ENCODE measurements around the gene PTPRE.

Gene PTPRE

DNA sequence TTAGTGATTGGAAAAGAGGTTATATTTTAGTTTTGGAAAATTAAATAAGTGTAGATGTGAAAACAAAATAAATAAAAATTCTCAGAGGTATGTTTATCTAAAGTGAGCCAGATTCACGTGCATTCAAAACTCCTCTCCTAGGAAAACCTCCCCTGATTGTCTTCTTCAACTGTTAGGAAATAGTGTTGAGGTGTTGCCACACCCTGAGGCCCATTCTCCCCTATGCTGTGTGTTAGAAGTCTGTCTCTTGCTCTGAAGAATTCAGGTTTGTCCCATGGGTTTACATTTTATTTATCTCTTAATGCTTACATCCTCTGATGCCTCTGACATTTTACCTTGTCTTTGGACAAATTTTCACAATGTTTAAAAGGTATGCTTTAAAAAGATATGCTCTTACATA, 40.3 kb downstream of the PTPRE start:
- DNase-seq: no peak
- TF ChIP-seq, protein P1, sequence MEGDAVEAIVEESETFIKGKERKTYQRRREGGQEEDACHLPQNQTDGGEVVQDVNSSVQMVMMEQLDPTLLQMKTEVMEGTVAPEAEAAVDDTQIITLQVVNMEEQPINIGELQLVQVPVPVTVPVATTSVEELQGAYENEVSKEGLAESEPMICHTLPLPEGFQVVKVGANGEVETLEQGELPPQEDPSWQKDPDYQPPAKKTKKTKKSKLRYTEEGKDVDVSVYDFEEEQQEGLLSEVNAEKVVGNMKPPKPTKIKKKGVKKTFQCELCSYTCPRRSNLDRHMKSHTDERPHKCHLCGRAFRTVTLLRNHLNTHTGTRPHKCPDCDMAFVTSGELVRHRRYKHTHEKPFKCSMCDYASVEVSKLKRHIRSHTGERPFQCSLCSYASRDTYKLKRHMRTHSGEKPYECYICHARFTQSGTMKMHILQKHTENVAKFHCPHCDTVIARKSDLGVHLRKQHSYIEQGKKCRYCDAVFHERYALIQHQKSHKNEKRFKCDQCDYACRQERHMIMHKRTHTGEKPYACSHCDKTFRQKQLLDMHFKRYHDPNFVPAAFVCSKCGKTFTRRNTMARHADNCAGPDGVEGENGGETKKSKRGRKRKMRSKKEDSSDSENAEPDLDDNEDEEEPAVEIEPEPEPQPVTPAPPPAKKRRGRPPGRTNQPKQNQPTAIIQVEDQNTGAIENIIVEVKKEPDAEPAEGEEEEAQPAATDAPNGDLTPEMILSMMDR (IDR thresholded peaks at IDR 0.05; ENCODE audit: low read depth, low read length): no peak

DNA sequence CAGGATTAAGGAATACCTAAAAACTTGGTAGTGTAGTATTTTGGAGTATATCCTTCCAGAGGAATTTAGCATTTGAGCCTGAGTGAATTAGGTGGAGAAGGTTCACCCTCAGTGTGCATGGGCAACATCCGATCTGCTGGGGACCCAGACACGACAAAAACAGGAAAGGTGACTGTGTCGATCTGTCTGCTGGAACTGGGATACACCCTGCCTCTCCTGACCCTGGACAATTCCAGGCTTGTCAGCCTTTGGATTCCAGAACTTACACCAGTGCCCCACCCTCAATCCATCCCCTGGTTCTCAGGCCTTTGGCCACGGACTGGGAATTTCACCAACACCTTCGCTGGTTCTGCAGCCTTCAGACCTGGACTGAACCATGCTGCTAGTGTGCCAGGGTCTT, 41.9 kb downstream of the PTPRE start:
- no peaks in the 10 kb centered on the region for H3K36me3 ChIP-seq
- DNase-seq: no peak
- TF ChIP-seq, protein P1 (IDR thresholded peaks at IDR 0.05; ENCODE audit: low read depth, low read length): no peak

More for the DNA sequence above, 40.3 kb downstream of the PTPRE start:
- H3K36me3 ChIP-seq: no peaks in the 10 kb centered on the region
- H3K27me3 ChIP-seq (ENCODE audit: insufficient read depth, low read depth, severe bottlenecking): no peaks in the 10 kb centered on the region
- no peaks in the 10 kb centered on the region for H3K9me3 ChIP-seq (ENCODE audit: severe bottlenecking)
- H3K27ac ChIP-seq: no peak overlapping the region
- no peak overlapping the region for H3K4me3 ChIP-seq (ENCODE audit: low read depth, low read length)

DNA sequence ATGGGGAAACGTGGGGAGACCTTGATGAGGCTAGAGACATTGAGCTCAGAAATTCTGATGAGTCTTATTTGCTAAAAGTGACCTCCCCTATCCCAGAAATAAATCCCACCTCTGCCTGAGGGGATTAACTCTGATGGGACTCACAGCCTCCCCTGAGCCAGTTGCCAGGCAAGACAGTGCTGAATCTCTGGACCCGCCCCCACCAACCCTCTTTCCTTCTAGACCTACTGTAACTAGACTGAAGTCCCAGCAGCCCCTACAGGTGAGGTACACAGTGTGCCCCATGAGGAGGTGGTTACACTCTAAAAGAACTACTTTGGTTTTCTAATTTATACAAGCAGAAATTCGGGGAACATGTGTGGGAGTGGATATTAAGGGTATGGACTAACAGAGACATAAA, 42.9 kb downstream of the PTPRE start:
- peak; percentile 30 for DNase-seq
- Histone ChIP-seq H3K27ac (no peak overlapping the region), H3K27me3 (ENCODE audit: insufficient read depth, low read depth, severe bottlenecking) (no peaks in the 10 kb centered on the region), H3K9me3 (ENCODE audit: severe bottlenecking) (no peaks in the 10 kb centered on the region), H3K4me3 (ENCODE audit: low read depth, low read length) (no peak overlapping the region), H3K36me3 (no peaks in the 10 kb centered on the region)
- TF ChIP-seq, protein P1 (IDR thresholded peaks at IDR 0.05; ENCODE audit: low read depth, low read length): no peak

More for the DNA sequence above, 41.9 kb downstream of the PTPRE start:
- Histone ChIP-seq H3K27me3 (ENCODE audit: insufficient read depth, low read depth, severe bottlenecking) (no peaks in the 10 kb centered on the region), H3K27ac (no peak overlapping the region), H3K9me3 (ENCODE audit: severe bottlenecking) (no peaks in the 10 kb centered on the region), H3K4me3 (ENCODE audit: low read depth, low read length) (no peak overlapping the region)

DNA sequence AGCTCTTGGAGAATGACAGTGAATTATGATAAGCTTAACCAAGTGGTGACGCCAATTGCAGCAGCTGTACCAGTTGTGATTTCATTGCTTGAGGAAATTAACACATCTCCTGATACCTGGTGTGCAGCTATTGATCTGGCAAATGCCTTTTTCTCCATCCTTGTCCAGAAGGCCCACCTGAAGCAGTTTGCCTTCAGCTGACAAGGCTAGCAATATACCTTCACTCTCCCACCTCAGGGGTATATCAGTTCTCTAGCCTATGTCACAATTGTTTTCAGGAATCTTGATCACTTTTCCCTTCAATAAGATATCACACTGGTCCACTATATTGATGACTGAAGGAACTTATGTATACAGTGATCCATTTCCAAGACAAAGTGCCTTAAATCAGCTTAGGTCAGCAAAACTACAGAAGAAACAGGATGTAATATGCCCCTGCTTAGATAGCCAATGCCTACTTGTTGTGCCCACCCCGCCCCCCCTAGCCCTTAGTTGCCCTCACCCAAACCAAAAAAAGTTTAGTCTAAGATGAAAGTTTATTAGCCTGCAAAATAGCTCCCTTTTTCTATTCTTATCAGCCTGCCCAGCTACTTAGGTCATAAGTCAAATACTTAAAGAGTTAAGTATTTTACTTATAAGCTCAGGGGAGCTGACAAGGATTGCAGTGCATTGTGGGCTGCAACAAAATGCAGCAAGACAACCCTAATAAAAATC, 45.1 kb downstream of the PTPRE start:
- Histone ChIP-seq H3K27ac (no peak overlapping the region), H3K36me3 (no peaks in the 10 kb centered on the region), H3K4me3 (ENCODE audit: low read depth, low read length) (no peak overlapping the region), H3K27me3 (ENCODE audit: insufficient read depth, low read depth, severe bottlenecking) (no peaks in the 10 kb centered on the region), H3K9me3 (ENCODE audit: severe bottlenecking) (no peaks in the 10 kb centered on the region)
- TF ChIP-seq, protein P1 (IDR thresholded peaks at IDR 0.05; ENCODE audit: low read depth, low read length): no peak
- no peak for DNase-seq

DNA sequence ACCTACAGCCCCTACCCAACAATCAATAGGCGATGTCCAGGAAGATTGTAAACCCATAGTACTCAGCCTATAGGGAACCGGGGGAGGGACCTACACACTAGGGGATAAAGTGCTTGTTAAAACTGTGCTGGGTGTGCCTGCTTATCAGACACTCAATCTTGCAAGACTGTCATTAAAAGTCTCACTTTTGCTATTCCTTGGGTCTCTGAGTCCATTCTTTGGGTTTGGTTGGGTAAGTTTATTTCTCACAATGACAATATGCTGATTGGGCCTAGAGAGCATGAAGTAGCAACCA, 45.6 kb downstream of the PTPRE start:
- no peak for DNase-seq
- Histone ChIP-seq H3K9me3 (ENCODE audit: severe bottlenecking) (no peaks in the 10 kb centered on the region), H3K4me3 (ENCODE audit: low read depth, low read length) (no peak overlapping the region), H3K36me3 (no peaks in the 10 kb centered on the region), H3K27me3 (ENCODE audit: insufficient read depth, low read depth, severe bottlenecking) (no peaks in the 10 kb centered on the region), H3K27ac (no peak overlapping the region)
- TF ChIP-seq, protein P1 (IDR thresholded peaks at IDR 0.05; ENCODE audit: low read depth, low read length): no peak

DNA sequence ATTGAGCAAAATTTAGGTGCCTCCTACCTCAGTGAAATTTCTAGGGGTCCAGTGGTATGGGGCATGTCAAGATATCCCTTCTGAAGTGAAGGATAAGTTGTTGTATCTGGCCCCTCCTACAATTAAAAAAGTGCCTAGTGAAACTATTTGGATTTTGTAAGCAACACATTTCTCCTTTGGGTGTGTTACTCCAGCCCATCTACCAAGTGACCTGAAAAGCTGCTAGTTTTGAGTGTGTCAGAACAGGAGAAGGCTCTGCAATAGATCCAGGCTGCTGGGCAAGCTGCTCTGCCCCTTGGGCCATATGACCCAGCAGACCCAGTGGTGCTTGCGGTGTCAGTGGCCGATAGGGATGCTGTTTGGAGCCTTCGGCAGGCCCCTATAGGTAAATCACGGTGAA, 46.0 kb downstream of the PTPRE start:
- H3K9me3 ChIP-seq (ENCODE audit: severe bottlenecking): no peaks in the 10 kb centered on the region
- H3K36me3 ChIP-seq: no peaks in the 10 kb centered on the region
- no peak overlapping the region for H3K4me3 ChIP-seq (ENCODE audit: low read depth, low read length)
- H3K27ac ChIP-seq: no peak overlapping the region
- TF ChIP-seq, protein P1 (IDR thresholded peaks at IDR 0.05; ENCODE audit: low read depth, low read length): no peak
- no peaks in the 10 kb centered on the region for H3K27me3 ChIP-seq (ENCODE audit: insufficient read depth, low read depth, severe bottlenecking)
- no peak for DNase-seq
